Fibroblast of peridontal ligament (primary cell): ENCODE measurements around the gene DIDO1.
"Not testable (repeated sequence)": the region's sequence is repeated elsewhere in the genome, so short reads cannot be mapped to it uniquely, and the experiment has no call there.

Experiments
- DNase-seq: peaks from one replicate; pipeline ENCODE4 v3.0.0-alpha.2; 2010; ENCODE audit errors: extremely low read depth

The DIDO1 gene

DNA sequence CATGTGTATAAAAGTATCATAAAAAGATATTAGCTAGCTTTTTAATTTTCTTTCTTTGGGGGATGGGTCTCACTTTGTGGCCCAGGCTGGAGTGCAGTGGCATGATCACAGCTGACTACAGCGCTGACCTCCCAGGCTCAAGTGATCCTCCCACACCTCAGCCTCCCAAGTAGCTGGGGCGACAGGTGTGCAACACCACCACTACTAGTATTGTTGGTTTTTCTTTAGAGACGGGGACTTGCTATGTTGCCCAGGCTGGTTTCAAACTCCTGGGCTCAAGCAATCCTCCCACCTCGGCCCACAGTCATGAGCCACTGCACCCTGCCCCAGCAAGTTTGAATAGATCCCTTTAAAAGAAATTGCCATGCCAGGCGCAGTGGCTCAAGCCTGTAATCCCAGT lies 71.2 kb downstream of the DIDO1 start:
- DNase-seq, result no peak

DNA sequence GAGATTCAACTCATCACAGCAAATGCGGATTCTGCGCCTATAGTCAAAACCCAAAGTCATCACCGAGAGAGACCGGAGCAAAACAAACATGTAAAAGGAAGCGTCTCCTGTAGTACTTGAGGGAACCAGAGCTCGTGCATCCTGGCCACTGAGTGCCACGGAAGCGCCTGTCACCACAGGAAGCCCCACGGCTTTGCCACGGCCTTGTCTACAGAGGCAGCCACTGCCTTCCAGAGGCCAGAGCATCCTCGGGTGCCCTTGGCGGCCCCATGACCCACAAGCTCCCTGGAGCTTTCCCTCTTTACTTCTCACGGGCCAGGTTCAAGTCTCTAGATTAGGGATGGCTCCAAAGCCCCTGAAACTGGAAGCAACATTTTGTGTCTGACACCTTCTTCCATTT lies 72.2 kb downstream of the DIDO1 start:
- DNase-seq, result no peak

- DNase-seq, result not testable (repeated sequence)
Measured at GRCh38 chr20:62853304-62853703, 73.0 kb downstream of the DIDO1 start.

DNA sequence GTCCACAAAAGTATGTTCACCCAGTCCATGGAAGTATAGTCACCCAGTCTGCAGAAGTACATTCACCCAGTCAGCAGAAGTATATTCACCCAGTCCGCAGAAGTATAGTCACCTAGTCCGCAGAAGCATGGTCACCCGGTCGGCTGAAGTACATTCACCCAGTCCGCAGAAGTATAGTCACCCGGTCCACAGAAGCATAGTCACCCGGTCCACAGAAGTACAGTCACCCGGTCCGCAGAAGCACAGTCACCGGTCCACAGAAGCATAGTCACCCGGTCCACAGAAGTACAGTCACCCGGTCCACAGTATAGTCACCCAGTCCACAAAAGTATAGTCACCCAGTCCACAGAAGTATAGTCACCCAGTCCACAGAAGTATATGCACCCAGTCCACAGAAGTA lies 73.5 kb downstream of the DIDO1 start:
- DNase-seq, result no peak

GRCh38 chr20:62852196-62852595 lies 74.1 kb downstream of the DIDO1 start:
- DNase-seq, result no peak

DNA sequence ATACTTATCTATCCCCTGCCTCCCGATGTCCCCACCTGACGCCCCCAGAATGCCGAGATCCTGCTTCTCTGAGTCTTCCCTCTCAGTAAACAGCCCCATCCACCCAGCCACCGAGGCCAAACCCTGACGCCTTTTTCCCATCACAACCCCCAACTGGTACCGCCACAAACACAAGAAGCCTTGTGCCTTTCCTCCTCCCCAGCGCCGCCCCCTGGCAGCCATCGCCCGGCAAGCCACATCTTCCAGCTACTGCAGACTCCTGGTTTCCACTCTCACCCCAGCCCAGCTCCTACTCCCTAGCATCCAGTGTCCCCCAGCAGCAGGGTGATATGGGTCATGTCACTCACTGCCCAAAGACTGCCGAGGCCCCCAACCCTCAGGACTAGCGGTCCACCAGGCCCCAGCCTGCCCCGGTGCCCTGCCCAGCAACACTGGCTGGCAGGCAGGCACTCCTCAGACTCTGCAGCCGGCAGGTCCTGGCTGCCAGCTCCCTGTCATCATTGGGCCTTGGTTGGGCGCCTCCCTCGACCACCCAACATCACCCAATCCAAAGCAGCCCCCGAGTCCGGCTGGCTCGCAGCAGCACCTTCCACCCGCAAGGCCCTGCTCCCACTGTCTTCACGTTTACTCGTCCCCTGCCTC lies 75.9 kb downstream of the DIDO1 start:
- no peak for DNase-seq

DNA sequence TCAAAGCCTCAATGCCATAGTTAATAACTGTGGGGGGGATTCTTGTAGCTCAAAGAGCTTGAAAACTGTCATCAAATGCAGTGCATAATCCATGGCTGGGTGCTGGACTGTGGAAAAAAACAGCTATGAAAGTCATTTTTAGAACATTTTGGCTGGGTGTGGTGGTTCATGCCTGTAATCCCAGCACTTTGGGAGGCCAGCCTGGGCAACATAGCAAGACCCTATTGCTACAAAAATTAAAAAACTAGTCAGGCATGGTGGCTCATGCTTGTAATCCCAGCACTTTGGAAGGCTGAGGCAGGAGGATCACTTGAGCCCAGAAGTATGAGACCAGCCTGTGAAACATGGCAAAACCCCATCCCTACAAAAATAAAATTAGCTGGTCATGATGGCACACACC lies 76.9 kb downstream of the DIDO1 start:
- no peak for DNase-seq

DNA sequence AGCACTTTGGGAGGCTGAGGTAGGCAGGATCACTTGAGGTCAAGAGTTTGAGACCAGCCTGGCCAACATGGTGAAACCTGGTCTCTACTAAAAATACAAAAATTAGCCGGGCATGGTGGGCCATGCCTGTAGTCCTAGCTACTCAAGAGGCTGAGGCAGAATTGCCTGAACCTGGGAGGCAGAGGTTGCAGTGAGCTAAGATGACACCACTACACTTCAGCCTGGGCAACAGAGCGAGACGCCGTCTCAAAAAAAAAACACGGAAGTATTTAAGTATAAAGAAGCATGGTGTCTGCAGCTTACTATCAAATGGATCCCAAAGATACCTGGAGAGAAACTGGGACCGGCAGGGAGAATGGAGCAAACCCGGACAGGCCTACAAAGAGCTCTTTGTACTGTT lies 77.4 kb downstream of the DIDO1 start:
- DNase-seq, result not testable (repeated sequence)

DNA sequence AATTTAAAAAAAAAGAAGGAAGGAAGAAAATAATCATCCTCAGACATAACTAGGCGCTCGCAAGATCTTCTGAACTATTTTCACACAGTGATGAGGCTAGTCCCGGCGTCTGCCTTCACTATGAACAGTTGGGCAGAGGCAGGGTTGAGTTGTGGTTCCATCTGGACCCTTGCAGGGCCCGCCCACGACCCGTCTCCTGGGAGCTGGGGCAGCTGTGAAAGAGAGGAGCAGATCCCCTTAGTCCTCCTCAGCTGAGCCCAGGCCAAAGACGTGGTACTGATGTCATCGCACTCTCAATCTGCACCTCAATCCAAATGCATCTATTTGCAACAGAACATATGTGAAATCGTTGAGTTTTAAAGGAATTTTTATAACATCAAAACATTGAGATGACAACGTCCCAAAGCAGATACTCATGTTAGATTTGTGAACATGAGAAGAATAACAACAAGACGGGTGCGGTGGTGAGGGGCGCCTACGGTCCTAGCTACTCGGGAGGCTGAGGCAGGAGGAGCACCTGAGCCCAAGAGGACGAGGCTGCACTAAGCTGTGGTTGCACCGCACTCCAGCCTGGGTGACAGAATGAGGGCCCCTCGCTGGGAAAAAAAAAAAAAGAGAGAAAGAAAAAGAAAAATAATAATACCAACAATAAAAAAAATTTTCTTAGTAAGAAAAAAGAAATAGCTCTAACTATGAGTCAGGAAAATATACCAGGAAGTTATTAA lies 80.0 kb downstream of the DIDO1 start:
- no peak for DNase-seq

GRCh38 chr20:62845416-62846160 lies 80.7 kb downstream of the DIDO1 start:
- DNase-seq, result no peak

DNA sequence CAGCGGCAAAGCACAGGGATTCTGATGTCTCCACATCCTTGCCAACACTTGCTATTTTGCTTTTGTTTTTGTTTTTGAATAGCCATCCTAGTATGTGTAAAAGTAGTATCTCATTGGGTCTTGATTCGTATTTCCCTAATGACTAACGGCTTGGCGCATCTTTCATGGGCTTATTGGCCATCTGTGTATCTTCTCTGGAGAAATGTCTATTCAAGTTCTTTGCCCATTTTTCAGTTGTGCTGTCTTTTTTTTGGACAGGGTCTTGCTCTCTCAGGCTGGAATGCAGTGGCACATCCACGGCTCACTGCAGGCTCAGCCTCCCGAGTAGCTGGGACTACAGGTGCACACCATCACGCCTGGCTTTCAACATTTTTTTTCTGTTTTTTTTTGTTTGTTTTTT lies 82.1 kb downstream of the DIDO1 start:
- DNase-seq, result no peak

GRCh38 chr20:62843656-62844055 lies 82.6 kb downstream of the DIDO1 start:
- DNase-seq, result no peak

DNA sequence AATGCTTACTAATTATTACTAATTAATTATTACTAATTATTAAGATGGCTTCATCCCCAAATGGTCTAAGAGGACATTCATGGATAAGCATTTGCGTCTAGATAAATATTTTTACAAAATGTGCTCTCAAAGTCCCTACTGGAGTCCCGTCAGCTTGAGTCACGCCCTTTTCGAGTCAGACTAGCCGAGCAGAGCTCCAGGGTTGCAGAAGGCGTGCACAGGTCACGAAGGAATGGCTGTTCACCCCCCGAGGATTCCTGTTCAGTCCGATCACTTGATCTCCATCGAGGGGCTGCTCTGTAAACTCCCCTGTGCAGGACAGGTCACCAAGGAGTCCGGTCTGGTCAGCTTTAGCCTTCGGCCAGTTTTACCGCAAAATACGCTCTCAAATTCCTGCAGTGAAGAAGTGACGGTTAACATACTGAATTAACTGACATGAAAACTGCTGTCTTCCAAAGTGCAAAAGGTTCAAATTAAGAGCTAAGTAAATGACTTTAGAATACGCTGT lies 84.5 kb downstream of the DIDO1 start:
- no peak for DNase-seq

DNA sequence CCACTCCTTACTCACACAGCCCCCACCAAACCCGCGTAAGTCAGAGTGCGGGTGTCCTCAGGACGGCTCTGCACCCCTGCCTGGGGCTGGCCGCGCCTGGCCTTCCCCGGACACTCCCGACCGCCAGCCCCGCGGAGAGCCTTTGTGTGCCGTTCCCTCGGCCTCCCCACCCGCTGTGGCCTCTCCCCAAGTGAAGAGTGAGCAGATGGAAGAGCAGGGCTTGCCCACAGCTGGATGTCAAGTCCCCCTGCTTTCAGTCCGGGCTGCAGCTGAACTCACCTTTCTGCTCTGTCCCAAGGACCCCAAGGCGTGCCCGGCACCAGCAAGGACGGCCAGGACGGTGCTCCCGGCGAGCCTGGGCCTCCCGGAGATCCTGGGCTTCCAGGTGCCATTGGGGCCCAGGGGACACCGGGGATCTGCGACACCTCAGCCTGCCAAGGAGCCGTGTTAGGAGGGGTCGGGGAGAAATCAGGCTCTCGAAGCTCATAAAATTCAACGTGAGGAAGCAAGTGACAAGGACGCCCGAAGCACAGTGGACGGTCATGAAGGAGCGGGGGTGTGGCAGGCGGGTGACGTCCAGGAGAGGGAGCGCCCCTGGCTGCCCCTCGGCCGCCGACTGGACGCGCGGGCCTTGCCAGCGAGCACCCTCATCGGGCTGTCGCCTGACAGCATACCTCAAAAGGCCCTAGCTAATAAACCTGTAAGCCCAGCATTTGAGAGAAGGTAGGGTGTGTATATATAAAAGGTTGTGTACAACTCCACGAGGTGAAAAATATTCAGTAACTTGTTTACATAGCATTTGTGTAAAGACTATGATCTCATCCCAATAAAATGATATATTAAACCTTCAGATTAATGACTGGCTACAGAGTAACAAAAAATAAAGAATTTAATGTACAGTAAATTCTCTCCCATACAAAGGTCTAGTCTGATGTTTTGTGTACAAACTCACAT lies 85.8 kb downstream of the DIDO1 start:
- DNase-seq, result no peak

DNA sequence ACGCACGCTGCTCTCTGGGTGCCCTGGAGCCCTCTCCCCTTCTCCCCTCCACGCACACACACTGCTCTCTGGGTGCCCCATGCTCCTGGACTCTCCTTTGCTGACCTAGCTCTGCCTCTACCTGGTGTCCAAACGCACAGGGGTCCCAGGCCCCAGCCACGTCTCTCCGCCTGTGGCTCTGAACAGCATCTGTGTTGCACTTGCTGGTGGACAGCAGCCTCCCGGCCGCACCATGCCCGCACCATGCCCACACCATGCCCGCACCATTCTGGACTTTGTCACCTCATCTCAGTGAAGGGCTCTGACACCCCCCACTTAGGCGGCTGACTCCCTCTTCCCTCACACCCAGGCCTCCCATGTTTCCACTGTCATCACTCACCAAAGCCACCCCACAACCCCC lies 86.5 kb downstream of the DIDO1 start:
- no peak for DNase-seq

GRCh38 chr20:62839261-62839660 lies 87.0 kb downstream of the DIDO1 start:
- no peak for DNase-seq

DNA sequence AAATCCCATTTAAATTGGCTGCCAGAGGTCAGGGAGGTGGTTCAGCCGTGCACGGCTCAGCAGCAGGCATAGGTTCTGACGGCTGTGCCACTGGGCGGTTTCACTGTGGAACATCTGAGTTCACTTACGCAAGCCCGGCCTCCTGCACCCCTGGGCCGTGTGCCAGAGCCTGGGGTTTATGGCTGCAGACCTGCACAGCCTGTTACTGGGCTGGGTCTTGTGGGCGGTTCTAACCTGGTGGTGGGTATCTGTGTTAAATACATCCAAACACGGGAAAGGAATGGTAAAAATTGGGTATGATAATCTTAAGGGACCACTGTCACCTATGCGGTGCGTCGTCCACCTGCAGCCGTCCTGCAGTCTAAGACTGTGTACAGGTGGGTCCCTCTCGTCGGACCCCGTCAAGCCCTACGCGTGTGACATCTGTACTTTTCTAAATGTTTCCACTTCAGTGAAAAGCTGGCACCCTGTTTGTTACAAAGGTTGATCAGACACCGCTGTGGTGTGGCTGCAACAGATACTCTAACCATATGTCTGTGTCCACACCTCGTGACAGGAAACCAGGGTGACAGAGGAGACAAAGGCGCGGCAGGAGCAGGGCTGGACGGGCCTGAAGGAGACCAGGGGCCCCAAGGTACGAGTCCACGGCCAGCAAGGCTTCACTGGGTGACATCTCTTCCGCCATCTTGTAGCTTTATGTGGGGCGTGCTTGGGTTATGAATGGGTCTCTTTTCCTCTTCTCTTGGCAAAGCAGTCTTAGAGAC lies 88.0 kb downstream of the DIDO1 start:
- DNase-seq, result peak; percentile 27

GRCh38 chr20:62837790-62838127 lies 88.5 kb downstream of the DIDO1 start:
- no peak for DNase-seq

DNA sequence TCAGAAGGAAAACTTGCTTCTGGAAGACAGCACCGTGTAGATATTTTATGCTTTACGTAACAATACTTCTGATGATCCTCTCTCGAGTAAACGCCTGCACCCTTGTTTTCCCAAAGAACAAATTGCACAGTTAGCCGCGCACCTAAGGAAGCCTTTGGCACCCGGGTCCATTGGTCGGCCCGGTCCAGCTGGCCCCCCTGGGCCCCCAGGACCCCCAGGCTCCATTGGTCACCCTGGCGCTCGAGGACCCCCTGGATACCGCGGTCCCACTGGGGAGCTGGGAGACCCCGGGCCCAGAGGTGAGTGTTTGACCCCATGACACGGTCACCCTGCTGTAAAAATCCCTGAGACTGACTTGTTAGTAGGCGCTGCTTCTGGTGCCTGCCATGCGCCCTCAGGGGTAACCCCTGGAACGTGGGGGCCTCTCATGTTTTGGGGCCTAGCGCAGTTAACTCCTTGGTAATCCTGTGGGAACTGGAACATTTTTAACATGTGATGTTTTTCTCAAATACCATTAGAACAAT lies 89.3 kb downstream of the DIDO1 start:
- no peak for DNase-seq

DNA sequence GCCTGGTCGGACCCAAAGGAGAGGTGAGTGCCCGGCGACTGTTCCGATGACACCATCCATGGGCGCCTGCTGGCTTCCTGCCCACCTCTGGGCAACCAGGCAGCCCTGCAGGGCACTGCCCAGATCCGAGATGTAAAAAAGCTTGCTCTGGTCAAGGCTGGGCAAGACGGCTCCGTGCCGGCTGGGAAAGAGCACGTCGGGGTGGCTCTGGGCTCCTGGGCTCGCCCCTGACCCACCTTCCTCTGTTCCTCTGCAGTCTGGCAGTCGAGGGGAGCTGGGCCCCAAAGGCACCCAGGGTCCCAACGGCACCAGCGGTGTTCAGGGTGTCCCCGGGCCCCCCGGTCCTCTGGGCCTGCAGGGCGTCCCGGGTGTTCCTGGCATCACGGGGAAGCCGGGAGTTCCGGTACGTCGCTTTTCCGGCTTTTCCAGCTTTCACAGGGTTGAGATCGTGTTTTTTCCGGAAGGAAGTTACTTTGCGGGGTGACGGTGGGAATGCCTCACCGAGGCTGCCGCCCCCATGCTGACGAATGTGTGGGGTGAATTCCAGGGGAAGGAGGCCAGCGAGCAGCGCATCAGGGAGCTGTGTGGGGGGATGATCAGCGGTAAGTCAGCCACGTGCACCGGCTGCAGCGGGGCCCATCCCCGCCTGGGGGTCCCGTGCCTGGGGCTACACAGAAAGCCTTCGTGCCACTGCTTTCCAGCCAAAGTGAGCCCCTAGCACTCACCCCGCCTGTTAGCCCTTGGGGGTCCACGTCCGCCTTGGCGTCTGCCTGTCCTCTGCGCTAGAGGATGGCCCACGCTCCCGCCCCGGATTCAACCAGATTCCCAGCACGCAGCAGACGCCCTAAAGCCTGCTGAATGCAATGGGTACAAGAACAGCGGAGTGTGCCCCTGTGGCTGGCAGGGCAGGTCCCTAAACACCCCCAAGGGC lies 90.1 kb downstream of the DIDO1 start:
- DNase-seq, result no peak
